HepG2 (cell line): ENCODE results near the gene NKPD1. TPM values are rescaled to one million over a fixed set of nuclear protein-coding genes. Genes with fewer than 3 reads are reported as not detected.

ENCODE experiments used
- ATAC-seq: fragments of 200-7000 bp; cut with Tn5 transposase; 3 replicates; pipeline ENCODE4 v1.9.1; 2020; ENCODE audit warnings: mild to moderate bottlenecking, moderate library complexity
- BruUV-seq: library from RNA; stranded (reverse); fragments of 400-500 nt; replicated peaks from 2 replicates; lab custom pipeline; 2021; lab: Mats Ljungman, UMichigan
- CTCF ChIA-PET: fragments of 300-600 bp; formaldehyde crosslinking; extraction: SDS; loops from one replicate; lab custom pipeline; 2021; ENCODE audit warnings: low total read pairs, inconsistent platforms, low intra/inter-chr PET ratio; lab: Yijun Ruan, JAX
- POLR2A ChIA-PET: fragments of 350-600 bp; sonication (Branson Sonifier 250); formaldehyde crosslinking; loops from one replicate; lab custom pipeline; 2020; ENCODE audit warnings: antibody characterized with exemption, inconsistent platforms; lab: Yijun Ruan, JAX
- DNase-seq: peaks from one replicate; pipeline ENCODE4 v3.0.0-alpha.2; 2015; ENCODE audit warnings: low spot score
- FAIRE-seq: peaks from 3 replicates; lab custom pipeline; 2011; peaks lifted over from hg19 to GRCh38; lab: Jason Lieb, UNC
- H2AFZ ChIP-seq: one replicate; pipeline ENCODE4 v1.6.1; 2011; ENCODE audit warnings: low read length, inconsistent platforms
- H3K27ac ChIP-seq: fragments of 300-600 bp; 3 replicates; pipeline ENCODE4 v1.8.0; 2011; ENCODE audit warnings: mixed run types, mild to moderate bottlenecking, mixed read lengths, low read length, inconsistent platforms; ENCODE audit not compliant: insufficient read depth; ENCODE audit errors: extremely low read length
- H3K27me3 ChIP-seq, 2 experiments: fragments of 200-600 bp in 1 of 2; 2 replicates in 1 of 2; 3 replicates in 1 of 2; pipeline versions ENCODE4 v1.6.0 to v1.8.0; 2011; ENCODE audit warnings: low read length in 2 of 2, mild to moderate bottlenecking in 2 of 2, moderate library complexity in 2 of 2, inconsistent platforms in 1 of 2; ENCODE audit not compliant: insufficient read depth in 2 of 2, control insufficient read depth in 1 of 2
- H3K36me3 ChIP-seq, 2 experiments: fragments of 200-600 bp in 1 of 2; replicated peaks in 1 of 2; 2 replicates in 1 of 2; 3 replicates in 1 of 2; pipeline versions ENCODE4 v1.5.1 to v1.8.0; 2011; ENCODE audit warnings: low read length in 2 of 2, inconsistent platforms in 1 of 2; ENCODE audit not compliant: insufficient read depth in 2 of 2, control insufficient read depth in 1 of 2
- H3K4me1 ChIP-seq: 2 replicates; pipeline ENCODE4 v1.5.1; 2012; ENCODE audit warnings: low read length, inconsistent platforms; ENCODE audit not compliant: insufficient read depth
- H3K4me2 ChIP-seq: 2 replicates; pipeline ENCODE4 v1.6.0; 2011; ENCODE audit warnings: low read depth, low read length, inconsistent platforms
- H3K4me3 ChIP-seq, 3 experiments: fragments of 200-600 bp in 1 of 3; sonication (generic), shearing (Covaris generic) in 1 of 3; replicated peaks in 1 of 3; 2 replicates each; pipeline ENCODE4 v1.5.1; 2011 to 2016; ENCODE audit warnings: low read length in 3 of 3, inconsistent platforms in 2 of 3, low read depth in 2 of 3, mild to moderate bottlenecking in 2 of 3, control low read depth in 1 of 3, mixed read lengths in 1 of 3; ENCODE audit not compliant: insufficient read depth in 1 of 3
- H3K79me2 ChIP-seq: one replicate; pipeline ENCODE4 v1.6.1; 2011; ENCODE audit warnings: low read length, inconsistent platforms; ENCODE audit not compliant: insufficient read depth
- H3K9ac ChIP-seq: 2 replicates; pipeline ENCODE4 v1.6.0; 2011; ENCODE audit warnings: mild to moderate bottlenecking, low read depth, low read length, inconsistent platforms; ENCODE audit not compliant: insufficient read depth
- H3K9me3 ChIP-seq: 2 replicates; pipeline ENCODE4 v1.5.1; 2012; ENCODE audit warnings: mild to moderate bottlenecking, low read length
- H4K20me1 ChIP-seq: 2 replicates; pipeline ENCODE4 v1.6.0; 2011; ENCODE audit warnings: inconsistent platforms, mild to moderate bottlenecking, low read length, moderate library complexity; ENCODE audit not compliant: insufficient read depth
- JUN ChIP-seq: sonication (generic); formaldehyde crosslinking; IDR thresholded peaks from 2 replicates; pipeline ENCODE4 v1.4.0; 2020; ENCODE audit warnings: mild to moderate bottlenecking, missing genetic modification reagents
- PHF21A ChIP-seq: sonication (generic); formaldehyde crosslinking; IDR thresholded peaks from 2 replicates; pipeline ENCODE4 v1.5.0; 2020; ENCODE audit warnings: mild to moderate bottlenecking, missing genetic modification reagents
- RELA ChIP-seq: sonication (generic); formaldehyde crosslinking; IDR thresholded peaks from 2 replicates; pipeline ENCODE4 v1.4.0; 2020; ENCODE audit warnings: missing genetic modification reagents
- TBL1XR1 ChIP-seq: fragments of 150-350 bp; IDR thresholded peaks from 2 replicates; pipeline ENCODE4 v1.6.1; 2014; ENCODE audit warnings: borderline replicate concordance, low read length; ENCODE audit not compliant: partially characterized antibody
- TCF7L2 ChIP-seq: IDR thresholded peaks from 2 replicates; pipeline ENCODE4 v1.6.1; 2011; ENCODE audit warnings: mild to moderate bottlenecking, low read depth, low read length, moderate library complexity
- ZNF33A ChIP-seq: sonication (generic); formaldehyde crosslinking; IDR thresholded peaks from 2 replicates; pipeline ENCODE4 v1.5.1; 2020; ENCODE audit warnings: missing genetic modification reagents, mild to moderate bottlenecking, moderate library complexity, borderline replicate concordance
- ZNF432 ChIP-seq: sonication (generic); formaldehyde crosslinking; IDR thresholded peaks from 2 replicates; pipeline ENCODE4 v1.5.0; 2020; ENCODE audit warnings: missing genetic modification reagents, mild to moderate bottlenecking, borderline replicate concordance
- WGBS: methylation state at CpG from one replicate; pipeline ENCODE4 v1.1.6; 2017; ENCODE audit warnings: low lambda C conversion rate; 5-methylcytosine and 5-hydroxymethylcytosine counted together
- in situ Hi-C: cut with HindIII; loops from 2 replicates; pipeline ENCODE4 v1.10.0; 2017; ENCODE audit warnings: low pct_unique_long_range_greater_than_20kb; ENCODE audit not compliant: extremely low pct_ligation_motif_present
- intact Hi-C: fragments of 100-400 bp; cut with micrococcal nuclease; formaldehyde crosslinking; loops from one replicate; pipeline ENCODE4 v1.10.0; 2022; ENCODE audit not compliant: unreplicated experiment
- polyA plus RNA-seq, 8 experiments: library from polyadenylated mRNA; depleted of rRNA in 3 of 8; stranded (reverse) in 7 of 8; unstranded in 1 of 8; fragments of >200 nt; fragmentation: Illumina TruSeq in 4 of 8; extraction: Trizol in 4 of 8; gene quantifications; 2 replicates each; pipeline versions ENCODE4 v1.2.1 to v1.2.3, GENCODE V29; 2011 to 2016; ENCODE audit warnings: low read depth in 4 of 8, missing spikeins in 1 of 8, mixed read lengths in 1 of 8; ENCODE audit not compliant: insufficient read depth in 1 of 8
- total RNA-seq, 5 experiments: library from RNA; depleted of rRNA; stranded (reverse); fragments of >200 nt; fragmentation: Illumina TruSeq; extraction: Trizol; gene quantifications; 2 replicates each; pipeline ENCODE4 v1.2.3, GENCODE V29; 2016; ENCODE audit warnings: low read depth in 1 of 5
- TF ChIP-seq, protein P1 (sequence below): sonication (generic); formaldehyde crosslinking; IDR thresholded peaks from 2 replicates; pipeline ENCODE4 v1.5.0; 2020; ENCODE audit warnings: mild to moderate bottlenecking, missing genetic modification reagents
- TF ChIP-seq, protein P2 (sequence below): sonication (generic); formaldehyde crosslinking; IDR thresholded peaks from 2 replicates; pipeline ENCODE4 v1.5.1; 2020; ENCODE audit warnings: missing genetic modification reagents, mild to moderate bottlenecking, borderline replicate concordance
- TF ChIP-seq, protein P3 (sequence below): sonication (generic); formaldehyde crosslinking; IDR thresholded peaks from 2 replicates; pipeline ENCODE4 v1.4.0; 2020; ENCODE audit warnings: low read depth, mild to moderate bottlenecking, missing genetic modification reagents
- TF ChIP-seq, protein P4 (sequence below): sonication (generic); formaldehyde crosslinking; IDR thresholded peaks from 2 replicates; pipeline ENCODE4 v1.4.0; 2020; ENCODE audit warnings: missing genetic modification reagents, borderline replicate concordance

Gene NKPD1
- total and polyA plus RNA-seq, 2 of the 13 experiments (the other 11 are each of a cell fraction or from before 2014, with no cell fraction given): 0.03 TPM; not detected in 1

DNA sequence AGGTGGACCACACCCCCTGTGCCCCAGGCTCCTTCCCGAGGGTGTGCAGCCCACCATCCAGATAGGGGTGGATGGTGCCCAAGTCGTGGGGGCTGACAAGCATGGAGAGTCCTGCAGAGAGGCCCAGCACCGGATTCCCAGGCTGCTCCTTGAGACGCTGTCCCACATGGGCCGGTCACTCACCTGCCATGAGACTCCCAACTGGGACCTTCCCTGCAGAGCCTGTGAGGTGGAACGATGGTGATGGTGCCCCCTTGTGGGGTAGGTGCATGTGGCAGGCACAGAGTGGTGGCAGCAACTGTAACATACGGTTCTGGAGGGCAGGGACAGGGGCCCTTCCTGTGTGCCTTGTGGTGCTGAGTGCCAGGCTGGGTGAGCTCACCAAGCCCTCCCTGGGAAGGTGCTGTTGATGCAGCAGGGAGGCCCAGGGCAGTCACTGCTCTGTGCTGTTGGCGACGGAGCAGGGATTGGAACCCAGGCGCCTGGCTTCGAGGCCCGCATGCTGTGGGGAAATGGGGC, 34.7 kb downstream of the NKPD1 start (continued):
- TF ChIP-seq, protein P1, sequence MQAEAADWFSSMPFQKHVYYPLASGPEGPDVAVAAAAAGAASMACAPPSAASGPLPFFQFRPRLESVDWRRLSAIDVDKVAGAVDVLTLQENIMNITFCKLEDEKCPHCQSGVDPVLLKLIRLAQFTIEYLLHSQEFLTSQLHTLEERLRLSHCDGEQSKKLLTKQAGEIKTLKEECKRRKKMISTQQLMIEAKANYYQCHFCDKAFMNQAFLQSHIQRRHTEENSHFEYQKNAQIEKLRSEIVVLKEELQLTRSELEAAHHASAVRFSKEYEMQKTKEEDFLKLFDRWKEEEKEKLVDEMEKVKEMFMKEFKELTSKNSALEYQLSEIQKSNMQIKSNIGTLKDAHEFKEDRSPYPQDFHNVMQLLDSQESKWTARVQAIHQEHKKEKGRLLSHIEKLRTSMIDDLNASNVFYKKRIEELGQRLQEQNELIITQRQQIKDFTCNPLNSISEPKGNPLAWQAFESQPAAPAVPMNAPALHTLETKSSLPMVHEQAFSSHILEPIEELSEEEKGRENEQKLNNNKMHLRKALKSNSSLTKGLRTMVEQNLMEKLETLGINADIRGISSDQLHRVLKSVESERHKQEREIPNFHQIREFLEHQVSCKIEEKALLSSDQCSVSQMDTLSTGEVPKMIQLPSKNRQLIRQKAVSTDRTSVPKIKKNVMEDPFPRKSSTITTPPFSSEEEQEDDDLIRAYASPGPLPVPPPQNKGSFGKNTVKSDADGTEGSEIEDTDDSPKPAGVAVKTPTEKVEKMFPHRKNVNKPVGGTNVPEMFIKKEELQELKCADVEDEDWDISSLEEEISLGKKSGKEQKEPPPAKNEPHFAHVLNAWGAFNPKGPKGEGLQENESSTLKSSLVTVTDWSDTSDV: no peak
- no peak for TF ChIP-seq TBL1XR1
- TF ChIP-seq JUN (CRISPR knock-in tag): no peak
- no peak for TF ChIP-seq PHF21A
- no peak for TF ChIP-seq RELA (CRISPR knock-in tag)
- TF ChIP-seq, all 625 proteins: peak for 67

DNA sequence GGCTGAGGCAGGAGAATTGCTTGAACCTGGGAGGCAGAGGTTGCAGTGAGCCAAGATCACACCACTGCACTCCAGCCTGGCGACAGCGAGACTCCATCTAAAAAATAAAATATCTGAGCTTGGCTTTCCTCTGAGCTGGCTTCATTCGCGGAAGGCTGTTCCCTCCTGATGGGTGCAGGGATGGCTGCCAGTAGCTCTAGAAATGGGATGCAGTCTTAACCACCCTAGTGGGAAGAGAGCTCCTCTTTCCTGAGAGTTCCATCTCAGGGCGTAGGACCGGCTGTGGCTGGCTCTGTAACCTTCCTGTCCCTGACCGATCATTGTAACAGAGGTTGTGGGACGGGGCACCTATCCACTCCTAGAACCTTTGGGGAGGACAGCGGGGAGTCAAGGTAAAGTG, 35.4 kb downstream of the NKPD1 start:
- ChIA-PET POLR2A (interaction anchor here (0.9 to 1.1 kb wide), 3 partner anchors 9 to 46 kb away, joined by 3 to 5 read pairs (median 4); partner anchors contain the start of genes GEMIN7 and PPP1R37), CTCF (interaction anchor here (1.0 to 1.4 kb wide), 2 partner anchors 32 to 108 kb away, joined by 4 to 7 read pairs; no protein-coding TSS in a partner anchor)
- H2AFZ ChIP-seq: no peak overlapping the region
- TF ChIP-seq, protein P2, sequence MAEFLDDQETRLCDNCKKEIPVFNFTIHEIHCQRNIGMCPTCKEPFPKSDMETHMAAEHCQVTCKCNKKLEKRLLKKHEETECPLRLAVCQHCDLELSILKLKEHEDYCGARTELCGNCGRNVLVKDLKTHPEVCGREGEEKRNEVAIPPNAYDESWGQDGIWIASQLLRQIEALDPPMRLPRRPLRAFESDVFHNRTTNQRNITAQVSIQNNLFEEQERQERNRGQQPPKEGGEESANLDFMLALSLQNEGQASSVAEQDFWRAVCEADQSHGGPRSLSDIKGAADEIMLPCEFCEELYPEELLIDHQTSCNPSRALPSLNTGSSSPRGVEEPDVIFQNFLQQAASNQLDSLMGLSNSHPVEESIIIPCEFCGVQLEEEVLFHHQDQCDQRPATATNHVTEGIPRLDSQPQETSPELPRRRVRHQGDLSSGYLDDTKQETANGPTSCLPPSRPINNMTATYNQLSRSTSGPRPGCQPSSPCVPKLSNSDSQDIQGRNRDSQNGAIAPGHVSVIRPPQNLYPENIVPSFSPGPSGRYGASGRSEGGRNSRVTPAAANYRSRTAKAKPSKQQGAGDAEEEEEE: no peak
- TF ChIP-seq, protein P3, sequence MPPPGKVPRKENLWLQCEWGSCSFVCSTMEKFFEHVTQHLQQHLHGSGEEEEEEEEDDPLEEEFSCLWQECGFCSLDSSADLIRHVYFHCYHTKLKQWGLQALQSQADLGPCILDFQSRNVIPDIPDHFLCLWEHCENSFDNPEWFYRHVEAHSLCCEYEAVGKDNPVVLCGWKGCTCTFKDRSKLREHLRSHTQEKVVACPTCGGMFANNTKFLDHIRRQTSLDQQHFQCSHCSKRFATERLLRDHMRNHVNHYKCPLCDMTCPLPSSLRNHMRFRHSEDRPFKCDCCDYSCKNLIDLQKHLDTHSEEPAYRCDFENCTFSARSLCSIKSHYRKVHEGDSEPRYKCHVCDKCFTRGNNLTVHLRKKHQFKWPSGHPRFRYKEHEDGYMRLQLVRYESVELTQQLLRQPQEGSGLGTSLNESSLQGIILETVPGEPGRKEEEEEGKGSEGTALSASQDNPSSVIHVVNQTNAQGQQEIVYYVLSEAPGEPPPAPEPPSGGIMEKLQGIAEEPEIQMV (CRISPR knock-in tag): no peak
- TF ChIP-seq ZNF33A (CRISPR knock-in tag): no peak
- TF ChIP-seq TCF7L2: no peak
- TF ChIP-seq, protein P4, sequence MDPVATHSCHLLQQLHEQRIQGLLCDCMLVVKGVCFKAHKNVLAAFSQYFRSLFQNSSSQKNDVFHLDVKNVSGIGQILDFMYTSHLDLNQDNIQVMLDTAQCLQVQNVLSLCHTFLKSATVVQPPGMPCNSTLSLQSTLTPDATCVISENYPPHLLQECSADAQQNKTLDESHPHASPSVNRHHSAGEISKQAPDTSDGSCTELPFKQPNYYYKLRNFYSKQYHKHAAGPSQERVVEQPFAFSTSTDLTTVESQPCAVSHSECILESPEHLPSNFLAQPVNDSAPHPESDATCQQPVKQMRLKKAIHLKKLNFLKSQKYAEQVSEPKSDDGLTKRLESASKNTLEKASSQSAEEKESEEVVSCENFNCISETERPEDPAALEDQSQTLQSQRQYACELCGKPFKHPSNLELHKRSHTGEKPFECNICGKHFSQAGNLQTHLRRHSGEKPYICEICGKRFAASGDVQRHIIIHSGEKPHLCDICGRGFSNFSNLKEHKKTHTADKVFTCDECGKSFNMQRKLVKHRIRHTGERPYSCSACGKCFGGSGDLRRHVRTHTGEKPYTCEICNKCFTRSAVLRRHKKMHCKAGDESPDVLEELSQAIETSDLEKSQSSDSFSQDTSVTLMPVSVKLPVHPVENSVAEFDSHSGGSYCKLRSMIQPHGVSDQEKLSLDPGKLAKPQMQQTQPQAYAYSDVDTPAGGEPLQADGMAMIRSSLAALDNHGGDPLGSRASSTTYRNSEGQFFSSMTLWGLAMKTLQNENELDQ (CRISPR knock-in tag): no peak
- TF ChIP-seq ZNF432 (CRISPR knock-in tag): no peak
- H3K9ac ChIP-seq: no peak overlapping the region
- H3K27me3 ChIP-seq: no peaks in the 10 kb centered on the region
- H3K4me3 ChIP-seq: no peak overlapping the region
- H3K9me3 ChIP-seq: no peaks in the 10 kb centered on the region
- H4K20me1 ChIP-seq: peaks cover 19% of the 10 kb centered on the region; the same call in 1 of the 2 replicates
- FAIRE-seq: no peak
- H3K36me3 ChIP-seq: peaks cover 9 to 15% of the 10 kb centered on the region in 2 experiments; a peak in 3 of 5 replicates
- 97% methylated on average over 8 of the region's 9 CpGs for WGBS
- peaks cover 46% of the 10 kb centered on the region for H3K79me2 ChIP-seq
- intact Hi-C loops: loop anchor here (5.0 kb wide), 2 partner anchors 48 to 108 kb away; partner anchors contain the start of genes GEMIN7 and ZNF296
- no peak for DNase-seq
- ATAC-seq: no peak
- no peak overlapping the region for H3K27ac ChIP-seq
- in situ Hi-C loops: loop anchor here (10.0 kb wide), 1 partner anchor 111 kb away; no protein-coding TSS in a partner anchor
- peaks cover 24% of the 10 kb centered on the region for H3K4me1 ChIP-seq
- H3K4me2 ChIP-seq: no peak overlapping the region
- BruUV-seq: no TSS peak
